Body of pancreas (tissue), 4 donors: ENCODE results near the gene CRKL. TPM values are rescaled to one million over a fixed set of nuclear protein-coding genes. Genes with fewer than 3 reads are reported as not detected.

Experiments
- ATAC-seq: fragments of 150-250 bp; one replicate; pipeline ENCODE4 v1.9.1; 2016
- DNase-seq, 4 donors: peaks; one replicate each; pipeline ENCODE4 v3.0.0-alpha.2; 2019
- H3K27ac ChIP-seq, 4 donors: fragments of 200-600 bp; sonication (generic); 1 replicate in 3 of 4; 2 replicates in 1 of 4; pipeline versions ENCODE4 v1.5.1 to v1.6.1; 2016 to 2019; ENCODE audit warnings: mild to moderate bottlenecking in 1 of 4, mixed read lengths in 1 of 4, moderate library complexity in 1 of 4
- H3K27me3 ChIP-seq, 2 donors: fragments of 200-600 bp; sonication (generic); one replicate each; pipeline ENCODE4 v1.6.0; 2016; ENCODE audit warnings: mild to moderate bottlenecking in 1 of 2
- H3K36me3 ChIP-seq, 2 donors: fragments of 200-600 bp; sonication (generic); replicated peaks in 1 of 2; 2 replicates each; pipeline ENCODE4 v1.5.1; 2016; ENCODE audit warnings: low read depth in 2 of 2; ENCODE audit not compliant: insufficient read depth in 1 of 2
- H3K4me1 ChIP-seq: fragments of 200-600 bp; sonication (generic); one replicate; pipeline ENCODE4 v1.6.0; 2016
- H3K4me3 ChIP-seq, 2 donors: fragments of 200-600 bp; sonication (generic); 1 replicate in 1 of 2; 2 replicates in 1 of 2; pipeline ENCODE4 v1.5.1; 2016 to 2019
- H3K9me3 ChIP-seq, 3 donors: fragments of 200-600 bp; sonication (generic); 1 replicate in 2 of 3; 2 replicates in 1 of 3; pipeline ENCODE4 v1.5.1; 2016
- CTCF ChIP-seq, 7 experiments: fragments of 450-650 bp in 4 of 7; fragments of 200-600 bp in 3 of 7; sonication (generic) in 3 of 7; IDR thresholded peaks; one replicate each; pipeline ENCODE4 v1.5.1; 2016 to 2019; ENCODE audit warnings: antibody characterized with exemption in 7 of 7
- POLR2A ChIP-seq, 3 donors: fragments of 450-650 bp; IDR thresholded peaks; one replicate each; pipeline ENCODE4 v1.6.1; 2016; ENCODE audit warnings: antibody characterized with exemption in 3 of 3, mild to moderate bottlenecking in 2 of 3
- WGBS, 2 donors: methylation state at CpG; one replicate each; pipeline ENCODE4 v1.1.5; 2017; 5-methylcytosine and 5-hydroxymethylcytosine counted together
- intact Hi-C: fragments of 100-400 bp; cut with DNase I; formaldehyde crosslinking; loops from one replicate; pipeline ENCODE4 v1.15.1; 2023
- total RNA-seq, 2 donors: library from RNA; depleted of rRNA; stranded (reverse); fragments of >200 nt; gene quantifications; one replicate each; pipeline ENCODE4 v1.1.0, GENCODE V29; 2016

Gene CRKL
- total RNA-seq, 2 donors from 2014 or later: 18.2 to 25.4 TPM

- no peak for ATAC-seq
- H3K4me3 ChIP-seq: no peak overlapping the region
- no peaks in the 10 kb centered on the region for H3K9me3 ChIP-seq
- DNase-seq: no peak
- peaks cover 8% of the 10 kb centered on the region for H3K4me1 ChIP-seq
- intact Hi-C loops: no loop called here
- no peak for TF ChIP-seq CTCF (IDR thresholded peaks at IDR 0.05)
- TF ChIP-seq POLR2A (IDR thresholded peaks at IDR 0.05): no peak
- H3K27ac ChIP-seq: no peak overlapping the region
- H3K36me3 ChIP-seq: peaks cover 0 to 14% of the 10 kb centered on the region in 2 donors
- WGBS, 2 donors: 79 to 84% methylated on average over 6 of the region's 6 CpGs
- no peaks in the 10 kb centered on the region for H3K27me3 ChIP-seq
Measured at GRCh38 chr22:20882855-20883254, 34.4 kb upstream of the CRKL start.

- peaks cover 7 to 17% of the 10 kb centered on the region in 2 donors for H3K36me3 ChIP-seq
- 79 to 81% methylated on average over 4 of the region's 4 CpGs for WGBS, 2 donors
- intact Hi-C loops: no loop called here
Measured at GRCh38 chr22:20884454-20884853, 32.8 kb upstream of the CRKL start.

DNA sequence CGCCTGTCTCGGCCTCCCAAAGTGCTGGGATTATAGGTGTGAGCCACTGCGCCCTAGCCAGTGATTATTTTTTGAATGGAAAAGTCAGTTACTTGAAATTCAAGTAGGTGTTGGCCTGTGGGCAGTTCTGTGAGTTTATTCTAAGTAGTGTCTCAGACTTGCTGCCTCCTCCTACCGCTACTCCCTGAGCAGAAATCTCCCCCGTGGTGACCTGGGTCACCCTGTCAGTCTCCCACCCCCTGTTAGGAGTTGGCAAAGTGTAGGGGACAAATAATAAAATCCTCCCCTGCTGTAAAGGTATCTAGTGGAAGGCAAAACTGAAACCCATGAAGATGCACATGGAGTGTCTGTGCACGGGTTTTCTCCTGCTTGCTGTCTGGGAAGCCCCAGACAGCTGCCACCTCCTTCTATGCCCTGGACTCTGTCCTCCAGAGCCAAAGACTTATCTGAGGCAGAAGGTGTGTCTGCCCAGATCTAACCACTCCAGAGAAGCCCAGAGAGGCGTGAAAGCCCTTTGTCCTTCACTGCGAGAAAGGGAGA is 32.1 kb upstream of the CRKL start:
- ATAC-seq (no peak), DNase-seq (no peak)
- Histone ChIP-seq H3K27ac (peak overlapping the region in 3 of 4 donors; percentile 65 to 77 (median 70)), H3K4me1 (peaks cover 8% of the 10 kb centered on the region), H3K4me3 (no peak overlapping the region), H3K36me3 (peaks cover 7 to 17% of the 10 kb centered on the region in 2 donors), H3K9me3 (no peaks in the 10 kb centered on the region), H3K27me3 (no peaks in the 10 kb centered on the region)
- TF ChIP-seq CTCF (IDR thresholded peaks at IDR 0.05) (no peak), POLR2A (IDR thresholded peaks at IDR 0.05) (no peak)
- intact Hi-C loops: no loop called here
- 61 to 71% methylated on average over 8 of the region's 8 CpGs for WGBS, 2 donors

More at GRCh38 chr22:20884454-20884853, 32.8 kb upstream of the CRKL start:
- H3K4me3 ChIP-seq: no peak overlapping the region
- no peak for ATAC-seq
- no peak for DNase-seq
- no peaks in the 10 kb centered on the region for H3K9me3 ChIP-seq
- no peak overlapping the region for H3K27ac ChIP-seq
- H3K27me3 ChIP-seq: no peaks in the 10 kb centered on the region
- no peak for TF ChIP-seq CTCF (IDR thresholded peaks at IDR 0.05)
- TF ChIP-seq POLR2A (IDR thresholded peaks at IDR 0.05): no peak
- H3K4me1 ChIP-seq: peaks cover 8% of the 10 kb centered on the region

GRCh38 chr22:20885557-20886323 is 31.5 kb upstream of the CRKL start:
- ATAC-seq (peak; percentile 97), DNase-seq (peak; percentile 86 to 90 (median 88))
- H3K4me3 ChIP-seq: no peak overlapping the region
- peaks cover 7 to 17% of the 10 kb centered on the region in 2 donors for H3K36me3 ChIP-seq
- intact Hi-C loops: no loop called here
- H3K27me3 ChIP-seq: no peaks in the 10 kb centered on the region
- no peaks in the 10 kb centered on the region for H3K9me3 ChIP-seq
- TF ChIP-seq CTCF (IDR thresholded peaks at IDR 0.05): peak; percentile 63 to 98 (median 87)
- TF ChIP-seq POLR2A (IDR thresholded peaks at IDR 0.05): peak in 1 of 3 donors; percentile 20
- H3K4me1 ChIP-seq: peaks cover 8% of the 10 kb centered on the region
- H3K27ac ChIP-seq: peak overlapping the region; percentile 11 to 77 (median 68)
- 18 to 19% methylated on average over 10 of the region's 10 CpGs for WGBS, 2 donors
